ENCODE results near the gene XKR8.
A peak's percentile ranks its signal among the peaks of the same experiment; 100 is the strongest.

The XKR8 gene

DNA sequence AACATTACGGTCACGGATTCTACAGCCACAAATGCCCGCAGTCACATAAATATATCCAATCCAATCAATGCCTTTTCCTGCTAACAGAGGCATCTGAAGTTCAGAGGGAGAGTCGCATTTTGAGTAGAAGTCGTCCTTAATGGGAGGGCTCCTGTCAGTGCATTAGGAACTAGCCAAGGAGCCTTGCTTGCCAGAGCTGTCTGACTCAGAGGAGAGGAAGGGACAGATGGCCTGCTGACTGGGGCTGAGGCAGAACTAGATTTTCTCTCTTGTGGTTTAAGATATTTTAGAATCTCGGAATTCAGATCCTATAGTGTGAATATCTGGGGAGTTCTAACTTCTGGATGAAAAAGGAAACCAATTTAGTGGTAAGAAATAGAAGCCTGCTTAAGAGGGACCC lies 10.6 kb downstream of the XKR8 start:
- no peaks in the 10 kb centered on the region for H3K79me2 ChIP-seq (ENCODE audit: control insufficient read depth, insufficient read depth, low read length, unreplicated experiment)
- H2AFZ ChIP-seq (ENCODE audit: low read length, unreplicated experiment): no peak overlapping the region
- H3K27ac ChIP-seq (ENCODE audit: low read depth, low read length): peak overlapping the region; percentile 47
- peaks cover 48% of the 10 kb centered on the region for H3K4me1 ChIP-seq (ENCODE audit: control insufficient read depth, insufficient read depth, low read length, unreplicated experiment)
- no peaks in the 10 kb centered on the region; the same call in 1 of the 2 replicates for H3K36me3 ChIP-seq (ENCODE audit: insufficient read depth, low read length)
- no peaks in the 10 kb centered on the region for H3K27me3 ChIP-seq (ENCODE audit: insufficient read depth, low read length)
- no peak overlapping the region for H3K4me3 ChIP-seq (ENCODE audit: low read depth, low read length)

GRCh38 chr1:27971674-27972073 lies 11.9 kb downstream of the XKR8 start:
- peaks cover 48% of the 10 kb centered on the region for H3K4me1 ChIP-seq (ENCODE audit: control insufficient read depth, insufficient read depth, low read length, unreplicated experiment)
- H3K27me3 ChIP-seq (ENCODE audit: insufficient read depth, low read length): no peaks in the 10 kb centered on the region
- no peaks in the 10 kb centered on the region for H3K79me2 ChIP-seq (ENCODE audit: control insufficient read depth, insufficient read depth, low read length, unreplicated experiment)
- no peak overlapping the region for H3K4me3 ChIP-seq (ENCODE audit: low read depth, low read length)
- no peak overlapping the region for H2AFZ ChIP-seq (ENCODE audit: low read length, unreplicated experiment)
- no peaks in the 10 kb centered on the region; the same call in 1 of the 2 replicates for H3K36me3 ChIP-seq (ENCODE audit: insufficient read depth, low read length)
- no peak overlapping the region for H3K27ac ChIP-seq (ENCODE audit: low read depth, low read length)

DNA sequence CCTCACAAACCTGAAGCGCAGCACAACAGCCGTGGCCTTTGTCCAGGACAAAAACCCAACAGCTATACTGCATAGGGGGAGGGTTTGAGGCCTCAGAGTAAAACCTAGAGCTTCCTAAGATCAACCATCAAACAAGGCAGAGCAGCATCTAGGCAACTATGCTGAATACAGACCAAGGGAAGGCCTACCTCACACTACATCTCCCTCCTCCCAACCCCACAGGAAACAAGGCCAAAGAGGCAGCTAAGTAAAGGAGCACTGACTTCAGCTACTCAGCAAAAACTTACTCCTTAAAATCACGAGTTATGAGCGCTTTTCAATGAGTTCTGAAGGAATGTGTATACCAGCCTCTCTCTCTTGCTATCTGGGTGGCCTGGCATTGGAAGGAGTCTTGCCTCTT lies 12.4 kb downstream of the XKR8 start:
- Histone ChIP-seq H3K27ac (ENCODE audit: low read depth, low read length) (no peak overlapping the region), H3K36me3 (ENCODE audit: insufficient read depth, low read length) (peaks cover 4% of the 10 kb centered on the region; the same call in 1 of the 2 replicates), H2AFZ (ENCODE audit: low read length, unreplicated experiment) (no peak overlapping the region), H3K4me3 (ENCODE audit: low read depth, low read length) (no peak overlapping the region), H3K27me3 (ENCODE audit: insufficient read depth, low read length) (no peaks in the 10 kb centered on the region), H3K79me2 (ENCODE audit: control insufficient read depth, insufficient read depth, low read length, unreplicated experiment) (no peaks in the 10 kb centered on the region), H3K4me1 (ENCODE audit: control insufficient read depth, insufficient read depth, low read length, unreplicated experiment) (peaks cover 48% of the 10 kb centered on the region)

GRCh38 chr1:27973771-27974416 lies 14.1 kb downstream of the XKR8 start:
- H3K27ac ChIP-seq (ENCODE audit: low read depth, low read length): no peak overlapping the region
- no peak overlapping the region for H2AFZ ChIP-seq (ENCODE audit: low read length, unreplicated experiment)
- no peaks in the 10 kb centered on the region for H3K79me2 ChIP-seq (ENCODE audit: control insufficient read depth, insufficient read depth, low read length, unreplicated experiment)
- H3K4me3 ChIP-seq (ENCODE audit: low read depth, low read length): no peak overlapping the region
- H3K27me3 ChIP-seq (ENCODE audit: insufficient read depth, low read length): no peaks in the 10 kb centered on the region
- H3K4me1 ChIP-seq (ENCODE audit: control insufficient read depth, insufficient read depth, low read length, unreplicated experiment): peaks cover 31% of the 10 kb centered on the region
- H3K36me3 ChIP-seq (ENCODE audit: insufficient read depth, low read length): peaks cover 5% of the 10 kb centered on the region; the same call in 1 of the 2 replicates

DNA sequence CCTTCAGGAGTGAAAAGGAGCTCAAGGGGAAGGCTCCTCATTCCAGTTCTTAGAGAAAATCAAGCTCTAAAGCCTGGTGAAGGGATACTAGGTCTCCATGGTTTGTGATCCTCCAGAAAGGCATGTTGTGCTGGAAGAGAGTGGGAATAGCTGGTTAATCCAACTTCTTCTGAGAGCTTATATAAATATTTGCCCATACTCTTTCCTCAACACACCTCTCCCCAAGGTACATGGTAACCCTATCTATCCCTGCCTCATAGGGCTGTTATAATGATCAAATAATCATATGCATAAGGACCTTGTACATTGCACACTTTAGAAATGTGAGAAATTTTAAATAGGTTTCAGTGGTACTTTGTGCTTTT lies 14.6 kb downstream of the XKR8 start:
- Histone ChIP-seq H3K27ac (ENCODE audit: low read depth, low read length) (no peak overlapping the region), H3K79me2 (ENCODE audit: control insufficient read depth, insufficient read depth, low read length, unreplicated experiment) (no peaks in the 10 kb centered on the region), H2AFZ (ENCODE audit: low read length, unreplicated experiment) (no peak overlapping the region), H3K4me1 (ENCODE audit: control insufficient read depth, insufficient read depth, low read length, unreplicated experiment) (peaks cover 26% of the 10 kb centered on the region), H3K4me3 (ENCODE audit: low read depth, low read length) (no peak overlapping the region), H3K27me3 (ENCODE audit: insufficient read depth, low read length) (no peaks in the 10 kb centered on the region), H3K36me3 (ENCODE audit: insufficient read depth, low read length) (peaks cover 5% of the 10 kb centered on the region; the same call in 1 of the 2 replicates)

DNA sequence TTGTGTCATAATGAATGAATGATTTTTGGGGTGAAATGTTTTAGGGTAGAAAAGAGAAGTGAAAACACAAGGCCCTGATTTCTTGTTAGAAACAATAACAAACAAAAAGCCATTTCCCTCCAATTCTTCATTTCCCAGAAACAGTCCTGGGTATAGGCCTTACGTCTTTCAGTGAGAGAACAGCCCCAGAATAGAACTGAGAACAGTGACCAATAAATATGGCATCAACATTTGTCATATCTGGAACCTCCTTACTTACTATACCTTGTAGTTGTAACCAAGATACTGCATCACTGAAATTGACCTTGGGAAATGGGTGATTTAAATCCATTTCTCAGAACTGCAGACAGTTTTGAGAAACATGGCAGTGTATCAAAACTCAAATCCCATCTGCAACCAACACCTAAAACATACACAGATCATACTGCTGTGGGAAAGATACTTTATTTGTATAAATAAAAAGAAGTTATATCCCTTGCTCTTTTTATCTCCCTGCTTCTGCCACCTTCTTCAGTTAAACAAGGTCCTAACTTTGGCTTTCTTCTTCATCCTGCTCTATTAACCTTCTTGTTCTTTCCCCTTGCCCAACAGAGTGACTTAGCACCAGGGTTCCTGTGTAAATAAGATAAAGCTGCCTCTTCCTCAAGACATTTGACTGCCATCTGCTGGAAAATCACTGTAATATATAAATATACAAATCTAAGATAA lies 19.5 kb downstream of the XKR8 start:
- no peak overlapping the region for H2AFZ ChIP-seq (ENCODE audit: low read length, unreplicated experiment)
- no peak overlapping the region for H3K4me3 ChIP-seq (ENCODE audit: low read depth, low read length)
- no peak overlapping the region for H3K27ac ChIP-seq (ENCODE audit: low read depth, low read length)
- peaks cover 5% of the 10 kb centered on the region; the same call in 1 of the 2 replicates for H3K36me3 ChIP-seq (ENCODE audit: insufficient read depth, low read length)
- H3K4me1 ChIP-seq (ENCODE audit: control insufficient read depth, insufficient read depth, low read length, unreplicated experiment): no peaks in the 10 kb centered on the region
- H3K79me2 ChIP-seq (ENCODE audit: control insufficient read depth, insufficient read depth, low read length, unreplicated experiment): no peaks in the 10 kb centered on the region
- H3K27me3 ChIP-seq (ENCODE audit: insufficient read depth, low read length): no peaks in the 10 kb centered on the region

DNA sequence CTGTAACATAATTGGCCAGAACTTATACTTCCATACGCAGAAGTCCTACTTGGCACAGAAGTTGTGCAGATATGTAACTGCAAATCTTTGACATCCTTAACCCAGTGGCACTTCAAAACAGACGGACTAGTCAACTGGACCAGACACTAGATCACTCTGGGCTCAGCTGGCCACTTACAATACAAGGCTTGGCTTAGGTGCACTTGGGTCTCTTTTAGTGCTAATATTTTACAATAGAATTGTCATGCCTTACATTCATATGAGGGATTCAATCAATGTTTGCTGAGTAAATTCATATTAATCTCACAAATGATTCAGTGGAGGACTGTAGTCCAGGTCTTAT lies 20.1 kb downstream of the XKR8 start:
- H3K4me3 ChIP-seq (ENCODE audit: low read depth, low read length): no peak overlapping the region
- 0 out of 2 replicates have a peak, but pooled peaks cover 5% of the 10 kb centered on the region for H3K36me3 ChIP-seq (ENCODE audit: insufficient read depth, low read length)
- no peak overlapping the region for H3K27ac ChIP-seq (ENCODE audit: low read depth, low read length)
- H3K4me1 ChIP-seq (ENCODE audit: control insufficient read depth, insufficient read depth, low read length, unreplicated experiment): no peaks in the 10 kb centered on the region
- H2AFZ ChIP-seq (ENCODE audit: low read length, unreplicated experiment): no peak overlapping the region
- H3K79me2 ChIP-seq (ENCODE audit: control insufficient read depth, insufficient read depth, low read length, unreplicated experiment): no peaks in the 10 kb centered on the region
- no peaks in the 10 kb centered on the region for H3K27me3 ChIP-seq (ENCODE audit: insufficient read depth, low read length)

DNA sequence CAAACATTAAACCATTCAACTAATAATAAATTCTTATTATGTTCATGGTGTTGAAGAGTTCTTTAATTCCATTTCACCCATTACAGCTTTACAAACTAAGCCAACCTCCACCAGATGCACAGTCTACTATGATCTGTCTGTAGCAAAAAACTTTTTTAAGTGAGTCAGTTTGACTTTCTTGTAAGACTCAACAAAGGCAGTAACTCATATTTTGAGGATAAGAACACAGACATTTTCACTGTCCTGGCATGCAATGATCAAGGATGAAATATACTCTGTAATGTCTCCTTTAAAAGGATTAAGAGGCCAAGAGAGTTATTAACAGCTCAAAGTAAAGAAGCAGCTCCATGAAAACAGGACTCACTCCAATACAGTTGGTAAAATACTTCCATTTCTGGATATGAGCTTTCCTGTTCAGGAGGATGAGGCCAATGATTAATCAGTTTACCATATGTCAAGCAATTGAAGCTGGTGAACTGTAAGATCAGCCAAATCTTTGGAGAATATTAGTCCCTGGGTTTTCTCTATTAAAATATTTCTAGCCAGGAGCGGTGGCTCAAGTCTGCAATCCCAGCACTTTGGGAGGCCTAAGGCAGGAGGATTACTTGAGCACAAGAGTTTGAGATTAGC lies 20.6 kb downstream of the XKR8 start:
- Histone ChIP-seq H3K79me2 (ENCODE audit: control insufficient read depth, insufficient read depth, low read length, unreplicated experiment) (no peaks in the 10 kb centered on the region), H3K4me3 (ENCODE audit: low read depth, low read length) (no peak overlapping the region), H3K27me3 (ENCODE audit: insufficient read depth, low read length) (no peaks in the 10 kb centered on the region), H3K27ac (ENCODE audit: low read depth, low read length) (no peak overlapping the region), H3K36me3 (ENCODE audit: insufficient read depth, low read length) (0 out of 2 replicates have a peak, but pooled peaks cover 5% of the 10 kb centered on the region), H2AFZ (ENCODE audit: low read length, unreplicated experiment) (no peak overlapping the region), H3K4me1 (ENCODE audit: control insufficient read depth, insufficient read depth, low read length, unreplicated experiment) (no peaks in the 10 kb centered on the region)

DNA sequence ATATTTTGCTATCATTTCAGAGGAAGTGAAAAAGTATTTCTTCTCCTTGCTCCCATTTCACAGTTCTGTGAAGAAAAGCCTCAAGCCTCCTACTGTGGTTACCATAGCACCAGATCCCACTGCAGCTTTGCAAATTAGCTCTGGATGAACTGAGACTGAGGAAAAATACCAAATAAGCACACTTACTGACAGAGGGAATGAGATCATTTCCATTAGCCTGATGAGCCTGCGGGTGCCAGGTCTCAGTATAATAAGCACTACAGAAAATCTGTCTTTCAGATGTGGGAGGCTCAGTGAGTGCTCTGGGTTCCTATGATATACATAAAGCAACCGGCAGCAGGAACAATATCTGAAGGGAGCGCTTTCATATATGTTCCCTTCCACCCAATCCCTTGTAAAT lies 21.4 kb downstream of the XKR8 start:
- H3K36me3 ChIP-seq (ENCODE audit: insufficient read depth, low read length): 0 out of 2 replicates have a peak, but pooled peaks cover 5% of the 10 kb centered on the region
- no peak overlapping the region for H3K27ac ChIP-seq (ENCODE audit: low read depth, low read length)
- H2AFZ ChIP-seq (ENCODE audit: low read length, unreplicated experiment): no peak overlapping the region
- no peak overlapping the region for H3K4me3 ChIP-seq (ENCODE audit: low read depth, low read length)
- no peaks in the 10 kb centered on the region for H3K79me2 ChIP-seq (ENCODE audit: control insufficient read depth, insufficient read depth, low read length, unreplicated experiment)
- no peaks in the 10 kb centered on the region for H3K27me3 ChIP-seq (ENCODE audit: insufficient read depth, low read length)
- no peaks in the 10 kb centered on the region for H3K4me1 ChIP-seq (ENCODE audit: control insufficient read depth, insufficient read depth, low read length, unreplicated experiment)

DNA sequence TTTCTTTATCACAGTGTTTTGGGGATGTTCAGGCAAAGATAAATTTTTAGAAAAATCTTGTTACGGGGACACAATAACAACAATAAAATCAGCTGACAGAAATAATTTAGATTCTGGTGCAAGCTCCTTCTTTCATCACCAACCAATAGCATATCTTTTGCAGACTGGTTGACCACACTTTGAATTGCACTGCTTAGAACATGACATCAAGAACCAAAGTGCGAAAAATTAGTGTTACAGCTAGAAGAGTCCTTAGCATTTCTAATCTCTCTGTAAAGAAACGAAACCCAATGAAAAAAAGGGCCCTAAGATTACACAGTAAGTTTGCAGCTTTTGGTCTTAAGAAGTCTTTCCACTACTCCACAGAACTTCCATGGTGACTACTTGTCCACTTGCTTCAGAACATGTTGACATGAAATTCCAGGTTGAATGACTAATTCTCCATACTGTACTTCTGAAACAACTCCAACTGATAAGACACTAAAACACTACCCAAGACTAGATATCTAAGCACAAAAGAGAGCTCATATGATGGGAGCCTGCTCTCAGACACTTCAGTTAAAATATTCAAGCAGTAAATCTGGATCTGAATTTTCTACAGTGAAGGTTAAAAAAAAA lies 31.3 kb downstream of the XKR8 start:
- Histone ChIP-seq H3K4me3 (ENCODE audit: low read depth, low read length) (no peak overlapping the region), H3K36me3 (ENCODE audit: insufficient read depth, low read length) (peaks cover 22% of the 10 kb centered on the region)

More for the DNA sequence above, 31.3 kb downstream of the XKR8 start:
- H3K27ac ChIP-seq (ENCODE audit: low read depth, low read length): no peak overlapping the region
- no peaks in the 10 kb centered on the region for H3K27me3 ChIP-seq (ENCODE audit: insufficient read depth, low read length)
- no peaks in the 10 kb centered on the region for H3K79me2 ChIP-seq (ENCODE audit: control insufficient read depth, insufficient read depth, low read length, unreplicated experiment)
- no peaks in the 10 kb centered on the region for H3K4me1 ChIP-seq (ENCODE audit: control insufficient read depth, insufficient read depth, low read length, unreplicated experiment)
- no peak overlapping the region for H2AFZ ChIP-seq (ENCODE audit: low read length, unreplicated experiment)

All from ACC112 (cell line).